ENCODE results near the gene ID1.

DNA sequence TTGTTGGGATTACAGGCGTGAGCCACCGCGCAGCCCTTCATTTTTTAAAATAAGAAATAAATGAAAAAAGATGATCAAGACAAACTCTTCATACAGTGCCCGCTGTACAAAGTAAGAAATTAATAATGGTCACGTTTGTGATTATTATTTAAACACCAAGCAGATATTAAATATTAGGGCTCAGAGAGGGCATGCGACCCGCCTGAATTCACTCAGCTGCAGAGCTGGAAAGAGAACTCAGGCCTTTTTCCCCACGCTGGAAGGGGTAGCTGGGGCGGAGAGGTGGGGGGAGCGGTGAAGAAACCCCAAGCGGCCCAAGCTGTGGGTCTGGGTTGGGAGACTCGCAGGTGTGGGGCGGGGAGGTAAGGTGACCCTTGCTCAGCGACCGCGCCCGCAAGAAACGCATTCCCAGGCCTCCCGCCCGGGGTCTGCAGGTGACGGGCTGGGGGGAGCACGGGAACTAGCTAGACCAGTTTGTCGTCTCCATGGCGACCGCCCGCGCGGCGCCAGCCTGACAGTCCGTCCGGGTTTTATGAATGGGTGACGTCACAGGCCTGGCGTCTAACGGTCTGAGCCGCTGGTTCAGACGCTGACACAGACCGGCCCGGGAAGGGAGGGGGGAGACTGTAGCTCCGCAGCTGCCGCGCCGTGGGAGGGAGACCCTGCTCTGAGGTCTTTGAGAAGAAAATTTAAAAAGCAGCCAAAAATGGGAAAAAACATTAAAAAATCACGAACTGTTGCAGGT, 1.1 kb upstream of the ID1 start:
- TF ChIP-seq, protein P1, sequence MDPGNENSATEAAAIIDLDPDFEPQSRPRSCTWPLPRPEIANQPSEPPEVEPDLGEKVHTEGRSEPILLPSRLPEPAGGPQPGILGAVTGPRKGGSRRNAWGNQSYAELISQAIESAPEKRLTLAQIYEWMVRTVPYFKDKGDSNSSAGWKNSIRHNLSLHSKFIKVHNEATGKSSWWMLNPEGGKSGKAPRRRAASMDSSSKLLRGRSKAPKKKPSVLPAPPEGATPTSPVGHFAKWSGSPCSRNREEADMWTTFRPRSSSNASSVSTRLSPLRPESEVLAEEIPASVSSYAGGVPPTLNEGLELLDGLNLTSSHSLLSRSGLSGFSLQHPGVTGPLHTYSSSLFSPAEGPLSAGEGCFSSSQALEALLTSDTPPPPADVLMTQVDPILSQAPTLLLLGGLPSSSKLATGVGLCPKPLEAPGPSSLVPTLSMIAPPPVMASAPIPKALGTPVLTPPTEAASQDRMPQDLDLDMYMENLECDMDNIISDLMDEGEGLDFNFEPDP (CRISPR knock-in tag; conservative IDR thresholded peaks at IDR 0.05): no peak
- TF ChIP-seq SETDB1 (CRISPR knock-in tag; IDR thresholded peaks at IDR 0.05; ENCODE audit: borderline replicate concordance) (no peak), THAP8 (CRISPR knock-in tag; IDR thresholded peaks at IDR 0.05; ENCODE audit: borderline replicate concordance) (peak; percentile 95; the same call in 1 of the 2 replicates), FIP1L1 (IDR thresholded peaks at IDR 0.05; ENCODE audit: borderline replicate concordance, insufficient read depth, low read depth, low read length) (peak; percentile 61; the same call in 1 of the 2 replicates), ZBTB21 (CRISPR knock-in tag; IDR thresholded peaks at IDR 0.05) (peak; percentile 94), SAFB2 (CRISPR knock-in tag; IDR thresholded peaks at IDR 0.05; ENCODE audit: borderline replicate concordance, low read depth) (0 out of 2 replicates have a peak, but pooled peaks have one; percentile 11)
- TF ChIP-seq, protein P2, sequence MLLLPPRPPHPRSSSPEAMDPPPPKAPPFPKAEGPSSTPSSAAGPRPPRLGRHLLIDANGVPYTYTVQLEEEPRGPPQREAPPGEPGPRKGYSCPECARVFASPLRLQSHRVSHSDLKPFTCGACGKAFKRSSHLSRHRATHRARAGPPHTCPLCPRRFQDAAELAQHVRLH (CRISPR knock-in tag; IDR thresholded peaks at IDR 0.05; ENCODE audit: borderline replicate concordance, low read depth): peak; percentile 98

Data from HepG2 (cell line).